ENCODE results near the gene DLK2. TPM values are rescaled to one million over a fixed set of nuclear protein-coding genes. Genes with fewer than 3 reads are reported as not detected.
"Not testable (repeated sequence)": the region's sequence is repeated elsewhere in the genome, so short reads cannot be mapped to it uniquely, and the experiment has no call there.

Gene DLK2
- total RNA-seq, 2 experiments from 2014 or later: 1.0 to 1.1 TPM

DNA sequence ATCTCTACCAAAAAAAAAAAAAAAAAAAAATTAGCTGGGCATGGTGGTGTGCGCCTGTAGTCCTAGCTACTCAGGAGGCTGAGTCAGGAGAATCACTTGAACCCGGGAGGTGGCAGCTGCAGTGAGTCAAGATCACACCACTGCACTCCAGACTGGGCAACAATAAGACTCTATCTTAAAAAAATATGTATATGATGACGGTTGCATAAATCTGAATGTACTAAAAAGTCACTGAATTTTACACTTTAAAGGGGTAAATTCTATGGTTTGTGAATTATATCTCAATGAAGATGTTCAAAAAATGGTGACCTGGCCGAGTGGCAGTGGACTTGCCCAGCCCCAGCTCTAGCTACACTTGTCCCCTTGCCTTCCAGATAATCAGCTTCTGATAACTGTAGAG lies 38.4 kb downstream of the DLK2 start:
- POLR2A ChIA-PET: no interaction called here
- Mint-ChIP-seq H3K4me3 (no peak overlapping the region), H3K9me3 (no peaks in the 10 kb centered on the region), H3K27me3 (no peaks in the 10 kb centered on the region), H3K27ac (no peak overlapping the region), H3K36me3 (ENCODE audit: low read depth) (no peaks in the 10 kb centered on the region), H3K4me1 (ENCODE audit: low read depth) (no peaks in the 10 kb centered on the region)
- DNase-seq: no peak
- CTCF ChIA-PET: no interaction called here
- intact Hi-C loops (cut with micrococcal nuclease): no loop called here
- no peak for ATAC-seq
- TF ChIP-seq, protein P1, sequence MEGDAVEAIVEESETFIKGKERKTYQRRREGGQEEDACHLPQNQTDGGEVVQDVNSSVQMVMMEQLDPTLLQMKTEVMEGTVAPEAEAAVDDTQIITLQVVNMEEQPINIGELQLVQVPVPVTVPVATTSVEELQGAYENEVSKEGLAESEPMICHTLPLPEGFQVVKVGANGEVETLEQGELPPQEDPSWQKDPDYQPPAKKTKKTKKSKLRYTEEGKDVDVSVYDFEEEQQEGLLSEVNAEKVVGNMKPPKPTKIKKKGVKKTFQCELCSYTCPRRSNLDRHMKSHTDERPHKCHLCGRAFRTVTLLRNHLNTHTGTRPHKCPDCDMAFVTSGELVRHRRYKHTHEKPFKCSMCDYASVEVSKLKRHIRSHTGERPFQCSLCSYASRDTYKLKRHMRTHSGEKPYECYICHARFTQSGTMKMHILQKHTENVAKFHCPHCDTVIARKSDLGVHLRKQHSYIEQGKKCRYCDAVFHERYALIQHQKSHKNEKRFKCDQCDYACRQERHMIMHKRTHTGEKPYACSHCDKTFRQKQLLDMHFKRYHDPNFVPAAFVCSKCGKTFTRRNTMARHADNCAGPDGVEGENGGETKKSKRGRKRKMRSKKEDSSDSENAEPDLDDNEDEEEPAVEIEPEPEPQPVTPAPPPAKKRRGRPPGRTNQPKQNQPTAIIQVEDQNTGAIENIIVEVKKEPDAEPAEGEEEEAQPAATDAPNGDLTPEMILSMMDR (IDR thresholded peaks at IDR 0.05): no peak

DNA sequence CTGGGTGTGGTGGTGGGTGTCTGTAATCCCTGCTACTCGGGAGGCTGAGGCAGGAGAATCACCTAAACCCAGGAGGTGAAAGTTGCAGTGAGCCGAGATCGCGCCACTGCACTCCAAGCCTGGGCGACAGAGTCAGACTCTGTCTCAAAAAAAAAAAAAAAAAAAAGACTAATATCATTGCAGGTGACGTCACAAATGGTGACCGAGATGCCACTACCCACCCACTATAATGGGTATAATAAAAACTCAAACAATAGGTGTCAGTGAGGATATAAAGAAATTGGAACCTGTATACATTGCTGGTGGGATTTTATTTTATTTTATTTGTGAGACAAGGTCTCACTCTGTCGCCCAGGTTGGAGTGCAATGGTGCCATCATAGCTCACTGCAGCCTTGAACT lies 40.1 kb downstream of the DLK2 start:
- H3K9me3 Mint-ChIP-seq; H3K4me3 Mint-ChIP-seq; H3K27me3 Mint-ChIP-seq; ATAC-seq; H3K36me3 Mint-ChIP-seq (ENCODE audit: low read depth); intact Hi-C loops (cut with micrococcal nuclease); H3K27ac Mint-ChIP-seq; DNase-seq; H3K4me1 Mint-ChIP-seq (ENCODE audit: low read depth): not testable (repeated sequence)
- POLR2A ChIA-PET: interaction anchor here (0.9 kb wide), 1 partner anchor 11 kb away, joined by 5 read pairs; no protein-coding TSS in a partner anchor
- CTCF ChIA-PET: interaction anchor here (1.3 to 2.2 kb wide), 2 partner anchors 55 to 91 kb away, joined by 3 to 4 read pairs; no protein-coding TSS in a partner anchor

DNA sequence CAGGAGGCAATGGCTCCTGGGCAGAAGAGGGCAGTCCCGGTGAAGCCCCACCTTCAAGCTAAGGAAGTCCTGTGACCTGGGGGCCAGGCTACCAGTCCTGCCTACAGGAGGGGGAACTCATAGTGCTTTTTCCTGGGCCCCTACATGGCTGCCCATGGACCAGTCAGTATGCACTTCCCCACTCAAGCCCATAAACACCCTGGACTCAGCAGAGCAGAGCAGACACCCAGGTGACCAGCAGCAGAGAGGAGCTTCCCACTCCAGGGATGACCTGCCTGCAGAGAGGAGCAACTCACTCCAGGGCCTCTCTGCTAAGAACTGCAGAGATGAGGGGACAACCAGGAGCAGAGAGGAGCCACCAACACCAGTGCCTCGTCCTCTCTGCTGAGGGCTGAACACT lies 42.3 kb downstream of the DLK2 start:
- DNase-seq (no peak), ATAC-seq (no peak)
- Mint-ChIP-seq H3K4me3 (no peak overlapping the region), H3K36me3 (ENCODE audit: low read depth) (no peaks in the 10 kb centered on the region), H3K27ac (no peak overlapping the region), H3K4me1 (ENCODE audit: low read depth) (no peaks in the 10 kb centered on the region), H3K27me3 (no peaks in the 10 kb centered on the region), H3K9me3 (no peaks in the 10 kb centered on the region)
- intact Hi-C loops (cut with micrococcal nuclease): no loop called here
- ChIA-PET POLR2A (no interaction called here), CTCF (interaction anchor here (0.9 kb wide), 1 partner anchor 10 kb away, joined by 4 read pairs; no protein-coding TSS in a partner anchor)
- TF ChIP-seq, protein P1 (IDR thresholded peaks at IDR 0.05): no peak

DNA sequence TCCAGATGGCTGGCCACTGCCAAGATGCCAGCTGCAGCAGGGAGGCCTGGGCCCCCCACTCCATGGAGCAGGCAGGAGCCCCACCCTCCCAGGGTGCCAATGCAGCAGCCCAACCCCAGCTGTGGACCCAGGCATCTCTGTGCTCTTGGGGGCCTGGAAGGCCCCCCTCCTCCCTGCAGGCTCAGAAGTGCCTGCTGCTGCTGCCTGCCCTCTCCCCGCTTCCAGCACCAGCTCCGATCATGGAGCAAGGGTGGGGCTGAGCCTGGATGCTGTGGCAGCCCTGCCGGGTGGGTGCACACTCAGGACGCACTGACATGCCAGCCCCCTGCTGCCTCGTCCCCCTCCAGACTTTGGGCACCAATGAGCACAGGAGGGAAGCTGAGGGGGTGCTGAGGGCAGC lies 42.8 kb downstream of the DLK2 start:
- Mint-ChIP-seq H3K4me1 (ENCODE audit: low read depth) (no peaks in the 10 kb centered on the region), H3K36me3 (ENCODE audit: low read depth) (no peaks in the 10 kb centered on the region), H3K27me3 (no peaks in the 10 kb centered on the region), H3K9me3 (no peaks in the 10 kb centered on the region), H3K4me3 (no peak overlapping the region), H3K27ac (no peak overlapping the region)
- CTCF ChIA-PET: interaction anchor here (0.9 kb wide), 1 partner anchor 10 kb away, joined by 4 read pairs; no protein-coding TSS in a partner anchor
- intact Hi-C loops (cut with micrococcal nuclease): no loop called here
- no peak for ATAC-seq
- POLR2A ChIA-PET: no interaction called here
- TF ChIP-seq, protein P1 (IDR thresholded peaks at IDR 0.05): no peak
- no peak for DNase-seq

DNA sequence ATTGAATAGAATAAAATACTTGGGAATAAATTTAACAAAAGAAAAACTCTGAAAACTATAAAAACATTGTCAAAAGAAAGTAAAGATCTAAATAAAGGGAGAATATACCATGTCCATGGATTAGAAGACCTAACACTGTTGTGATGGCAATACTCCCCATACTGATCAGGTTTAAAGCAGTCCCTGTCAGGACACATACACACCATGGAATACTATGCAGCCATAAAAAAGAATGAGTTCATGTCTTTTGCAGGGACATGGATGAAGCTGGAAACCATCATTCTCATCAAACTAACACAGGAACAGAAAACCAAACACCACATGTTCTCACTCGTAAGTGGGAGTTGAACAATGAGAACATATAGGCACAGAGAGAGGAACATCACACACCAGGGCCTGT lies 44.6 kb downstream of the DLK2 start:
- ATAC-seq; H3K4me1 Mint-ChIP-seq (ENCODE audit: low read depth); H3K36me3 Mint-ChIP-seq (ENCODE audit: low read depth); H3K27me3 Mint-ChIP-seq; H3K27ac Mint-ChIP-seq; H3K4me3 Mint-ChIP-seq; CTCF ChIA-PET; DNase-seq; H3K9me3 Mint-ChIP-seq; POLR2A ChIA-PET; intact Hi-C loops (cut with micrococcal nuclease): not testable (repeated sequence)

DNA sequence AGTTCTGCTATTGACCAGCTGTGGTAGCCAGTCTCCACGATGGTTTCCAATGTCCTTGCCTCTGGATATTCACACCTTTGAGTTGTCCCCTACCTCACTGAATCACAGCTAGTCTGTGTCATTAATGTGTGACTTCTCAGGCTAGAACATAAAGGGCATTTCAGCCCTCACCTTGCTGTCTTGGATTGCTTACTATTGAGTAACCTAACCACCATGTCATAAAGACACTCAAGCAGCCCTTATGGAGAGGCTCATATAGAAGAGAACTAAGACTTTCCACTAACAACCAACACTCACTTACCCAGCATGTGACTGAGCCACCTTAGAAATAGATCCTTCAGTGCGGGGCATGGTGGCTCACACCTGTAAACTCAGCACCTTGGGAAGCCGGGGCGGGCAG lies 47.1 kb downstream of the DLK2 start:
- TF ChIP-seq, protein P1 (IDR thresholded peaks at IDR 0.05): no peak
- POLR2A ChIA-PET: interaction anchor here (0.5 kb wide), 1 partner anchor 608 kb away, joined by 4 read pairs; no protein-coding TSS in a partner anchor
- DNase-seq: no peak
- H3K4me1 Mint-ChIP-seq (ENCODE audit: low read depth): no peaks in the 10 kb centered on the region
- CTCF ChIA-PET: interaction anchor here (1.0 kb wide), 1 partner anchor 11 kb away, joined by 3 read pairs; no protein-coding TSS in a partner anchor
- no peak overlapping the region for H3K4me3 Mint-ChIP-seq
- H3K9me3 Mint-ChIP-seq: no peaks in the 10 kb centered on the region
- H3K27me3 Mint-ChIP-seq: peaks cover 5% of the 10 kb centered on the region
- ATAC-seq: no peak
- no peak overlapping the region for H3K27ac Mint-ChIP-seq
- no peaks in the 10 kb centered on the region for H3K36me3 Mint-ChIP-seq (ENCODE audit: low read depth)
- intact Hi-C loops (cut with micrococcal nuclease): no loop called here

All from activated CD8-positive, alpha-beta T cell treated with anti-CD3 and anti-CD28 coated beads for 36 hours (primary cell).